ENCODE measurements around the gene SCO2.
A peak's percentile ranks its signal among the peaks of the same experiment; 100 is the strongest.
"Not testable (repeated sequence)": the region's sequence is repeated elsewhere in the genome, so short reads cannot be mapped to it uniquely, and the experiment has no call there.

The SCO2 gene

GRCh38 chr22:50521710-50522109 is 3.7 kb downstream of the SCO2 start:
- DNase-seq (ENCODE audit: low read depth, low spot score), result no peak

- DNase-seq (ENCODE audit: low read depth, low spot score), result no peak
Measured at GRCh38 chr22:50520826-50521453, 4.5 kb downstream of the SCO2 start.

GRCh38 chr22:50520184-50520583 is 5.2 kb downstream of the SCO2 start:
- DNase-seq (ENCODE audit: low read depth, low spot score), result not testable (repeated sequence)

- DNase-seq (ENCODE audit: low read depth, low spot score), result no peak
Measured at GRCh38 chr22:50519151-50519550, 6.2 kb downstream of the SCO2 start.

GRCh38 chr22:50518606-50519005 is 6.8 kb downstream of the SCO2 start:
- DNase-seq (ENCODE audit: low read depth, low spot score), result no peak

- DNase-seq (ENCODE audit: low read depth, low spot score), result no peak
Measured at GRCh38 chr22:50517495-50518260, 7.7 kb downstream of the SCO2 start.

GRCh38 chr22:50516891-50517290 is 8.5 kb downstream of the SCO2 start:
- no peak for DNase-seq (ENCODE audit: low read depth, low spot score)

GRCh38 chr22:50516068-50516467 is 9.3 kb downstream of the SCO2 start:
- no peak for DNase-seq (ENCODE audit: low read depth, low spot score)

GRCh38 chr22:50513175-50513574 is 12.2 kb downstream of the SCO2 start:
- DNase-seq (ENCODE audit: low read depth, low spot score), result no peak

- no peak for DNase-seq (ENCODE audit: low read depth, low spot score)
Measured at GRCh38 chr22:50508897-50509296, 16.5 kb downstream of the SCO2 start.

GRCh38 chr22:50507991-50508884 is 17.2 kb downstream of the SCO2 start, which contains the start of gene NCAPH2:
Gene NCAPH2, plus strand, starts transcription at chr22:50508224. Its CDS starts 114 bp downstream, at chr22:50508338.
- DNase-seq (ENCODE audit: low read depth, low spot score), result peak; percentile 95

GRCh38 chr22:50507421-50507990 is 17.9 kb downstream of the SCO2 start, which contains the start of gene LMF2:
Gene LMF2, minus strand, starts transcription at chr22:50507702. Its CDS starts 27 bp downstream, at chr22:50507675.
- peak; percentile 80 for DNase-seq (ENCODE audit: low read depth, low spot score)

GRCh38 chr22:50506611-50507420 is 18.6 kb downstream of the SCO2 start:
- DNase-seq (ENCODE audit: low read depth, low spot score), result no peak

GRCh38 chr22:50505776-50506610 is 19.4 kb downstream of the SCO2 start:
- no peak for DNase-seq (ENCODE audit: low read depth, low spot score)

- no peak for DNase-seq (ENCODE audit: low read depth, low spot score)
Measured at GRCh38 chr22:50505276-50505775, 20.1 kb downstream of the SCO2 start.

GRCh38 chr22:50504369-50505211 is 20.8 kb downstream of the SCO2 start:
- no peak for DNase-seq (ENCODE audit: low read depth, low spot score)

- DNase-seq (ENCODE audit: low read depth, low spot score), result no peak
Measured at GRCh38 chr22:50503475-50504145, 21.8 kb downstream of the SCO2 start.

All from activated naive CD8-positive, alpha-beta T cell treated with anti-CD3 and anti-CD28 coated beads, Interleukin-2, amount 50 U/mL, for 16 hours (primary cell).